GM21717 (cell line): Measurements from ENCODE around the gene RPL29.

Experiments used
- ATAC-seq: cut with Tn5 transposase; IDR thresholded peaks from one replicate; pipeline ENCODE4 v1.9.1; 2021; ENCODE audit warnings: mild to moderate bottlenecking, moderate library complexity; ENCODE audit not compliant: unreplicated experiment

RPL29 gene

DNA sequence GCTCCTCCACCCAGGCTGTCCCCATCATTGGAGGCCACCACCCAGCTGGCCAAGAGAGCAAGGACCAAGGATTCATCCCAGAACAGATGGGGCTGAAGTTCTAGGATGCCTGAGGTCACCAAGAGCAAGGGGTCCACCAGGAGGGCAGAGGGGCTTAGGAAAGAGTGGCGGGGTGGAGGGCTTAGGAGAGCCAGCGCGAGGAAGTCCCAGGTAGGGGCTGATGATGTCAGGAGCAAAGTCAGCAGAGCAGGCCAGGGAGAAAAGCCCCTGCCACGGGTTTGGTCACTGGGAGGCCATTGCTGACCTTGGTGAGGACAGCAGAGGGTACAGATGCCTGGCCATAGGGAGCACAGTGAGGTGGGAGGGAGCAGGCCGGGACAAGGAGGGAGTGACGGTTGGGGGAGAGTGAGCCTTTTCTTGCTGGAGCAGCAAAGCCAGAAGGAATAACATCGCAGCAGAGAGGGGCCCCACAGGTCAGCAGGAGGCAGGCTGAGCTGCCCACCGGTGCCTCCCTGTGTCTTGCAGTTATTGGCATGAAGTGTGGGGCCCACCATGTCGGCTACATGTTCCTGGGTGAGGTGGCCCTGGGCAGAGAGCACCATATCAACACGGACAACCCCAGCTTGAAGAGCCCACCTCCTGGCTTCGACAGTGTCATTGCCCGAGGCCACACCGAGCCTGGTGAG lies 48.3 kb downstream of the RPL29 start:
- ATAC-seq: no peak

DNA sequence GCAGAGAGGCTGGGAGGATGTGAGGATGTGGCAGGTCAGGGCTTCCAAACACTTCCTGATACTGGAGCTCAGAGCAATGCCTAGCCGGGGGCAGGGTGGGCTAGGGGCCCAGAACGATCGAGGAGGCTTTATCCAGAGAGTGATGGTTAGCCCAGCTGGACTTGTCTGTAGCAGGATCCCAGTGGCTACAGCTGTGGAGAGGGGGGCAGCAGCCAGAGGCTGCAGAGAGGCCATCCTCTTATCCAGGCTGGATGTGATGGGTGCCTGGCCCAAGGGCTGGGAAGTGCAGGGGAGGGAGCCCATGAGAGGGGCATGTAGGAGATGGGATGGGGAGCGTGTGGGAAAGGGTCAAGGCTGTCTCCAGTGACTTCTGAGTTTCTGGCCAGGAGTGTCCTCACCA lies 48.9 kb downstream of the RPL29 start:
- ATAC-seq: no peak

GRCh38 chr3:51945926-51946705 lies 49.6 kb downstream of the RPL29 start:
- ATAC-seq: no peak

- ATAC-seq: no peak
Measured at GRCh38 chr3:51945031-51945840, 50.5 kb downstream of the RPL29 start.

DNA sequence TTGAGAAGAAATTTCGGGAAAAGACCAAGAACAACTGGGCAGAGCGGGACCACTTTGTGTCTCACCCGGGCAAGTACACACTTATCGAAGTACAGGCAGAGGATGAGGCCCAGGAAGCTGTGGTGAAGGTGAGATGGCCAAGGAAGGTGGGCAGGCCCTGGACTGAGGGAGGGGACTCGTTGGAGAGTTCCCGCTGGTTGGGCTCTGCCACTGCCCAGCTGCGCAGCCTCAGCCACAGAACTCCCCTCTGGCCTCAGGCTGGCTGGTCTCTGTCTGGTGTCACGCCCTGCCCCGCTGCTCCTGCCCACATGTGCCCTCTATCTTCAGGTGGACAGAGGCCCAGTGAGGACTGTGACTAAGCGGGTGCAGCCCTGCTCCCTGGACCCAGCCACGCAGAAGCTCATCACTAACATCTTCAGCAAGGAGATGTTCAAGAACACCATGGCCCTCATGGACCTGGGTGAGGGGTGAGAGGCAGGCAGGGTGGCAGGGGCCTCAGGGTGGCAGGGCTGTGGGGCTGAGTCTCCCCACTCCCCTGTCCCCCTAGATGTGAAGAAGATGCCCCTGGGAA lies 51.2 kb downstream of the RPL29 start:
- ATAC-seq: no peak
